ENCODE measurements around the gene SCRG1. TPM values are rescaled to one million over a fixed set of nuclear protein-coding genes. Genes with fewer than 3 reads are reported as not detected.

The SCRG1 gene
- total and polyA plus RNA-seq, 2 donors (not counting 3 experiments of a cell fraction or from before 2014, with no cell fraction given), result not detected

DNA sequence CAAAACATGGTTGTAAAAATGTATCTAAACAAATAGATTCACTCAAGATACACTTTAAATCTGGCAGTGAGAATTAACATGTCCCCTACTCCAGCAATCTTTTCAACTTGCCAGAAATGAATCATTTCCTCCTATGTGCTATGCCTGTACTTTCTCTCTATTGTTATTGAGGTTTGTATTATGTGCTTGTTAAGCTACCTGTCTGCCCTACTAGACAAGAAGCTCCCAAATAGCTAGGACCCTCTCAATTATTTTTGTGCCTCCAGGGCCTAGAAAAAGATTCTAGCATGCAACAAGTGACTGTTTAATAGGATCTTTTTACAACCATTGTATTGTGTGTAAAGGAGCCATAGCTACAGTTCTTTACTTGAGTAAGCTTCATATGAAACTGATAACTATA, 31.6 kb downstream of the SCRG1 start:
- POLR2A ChIA-PET, result interaction anchor here (6.1 kb wide), 1 partner anchor 33 kb away, joined by 127 read pairs; the partner anchor contains the start of gene HMGB2
- Histone ChIP-seq H3K79me2 (ENCODE audit: control insufficient read depth, insufficient read depth, low read length) (peaks cover 10% of the 10 kb centered on the region), H3K36me3 (ENCODE audit: control insufficient read depth in 2 of 2, extremely low read depth in 1 of 2, insufficient read depth in 2 of 2, low read length in 2 of 2) (no peaks in the 10 kb centered on the region), H3K27ac (ENCODE audit: insufficient read depth, low read depth, low read length) (peak overlapping the region; percentile 59), H3K4me1 (ENCODE audit: control insufficient read depth, extremely low read depth, insufficient read depth, low read length) (peaks cover 19% of the 10 kb centered on the region), H3K4me2 (ENCODE audit: insufficient read depth, low read length) (peak overlapping the region; percentile 83), H3K4me3 (replicated peaks in 1 of 3; ENCODE audit: insufficient read depth in 1 of 3, low read depth in 1 of 3, low read length in 3 of 3) (peak overlapping the region in 1 of 3 experiments; percentile 15), H4K20me1 (replicated peaks; ENCODE audit: control insufficient read depth, extremely low read depth, insufficient read depth, low read length) (no peaks in the 10 kb centered on the region), H2AFZ (ENCODE audit: low read depth, low read length) (peak overlapping the region; percentile 17), H3K27me3 (ENCODE audit: control insufficient read depth in 2 of 2, insufficient read depth in 2 of 2, low read length in 2 of 2) (no peaks in the 10 kb centered on the region), H3K9me1 (replicated peaks; ENCODE audit: control insufficient read depth, extremely low read depth, insufficient read depth, low read length) (no peaks in the 10 kb centered on the region), H3K9me3 (replicated peaks; ENCODE audit: control insufficient read depth, insufficient read depth, low read length) (no peaks in the 10 kb centered on the region), H3K9ac (replicated peaks; ENCODE audit: extremely low read depth, insufficient read depth, low read length) (peak overlapping the region; percentile 36)
- FAIRE-seq, result peak; percentile 91
- no TSS peak for BruUV-seq (replicated peaks)
- DNase-seq (ENCODE audit: low read depth, low spot score), result peak; percentile 84
- TF ChIP-seq POLR2AphosphoS5 (IDR thresholded peaks at IDR 0.05; ENCODE audit: insufficient read depth, low read depth, low read length) (no peak), JUN (IDR thresholded peaks at IDR 0.05; ENCODE audit: borderline replicate concordance, insufficient read depth, insufficient read length, low read depth) (peak; percentile 80), MYC (IDR thresholded peaks at IDR 0.05; ENCODE audit: low read depth, low read length) (no peak), MAX (IDR thresholded peaks at IDR 0.05; ENCODE audit: insufficient read depth, insufficient read length) (no peak), FOS (IDR thresholded peaks at IDR 0.05; ENCODE audit: borderline replicate concordance, insufficient read depth, low read length) (peak; percentile 69)
- dilution Hi-C loops (cut with MboI; ENCODE audit: extremely low pct_ligation_motif_present, low sequenced_read_pairs), result no loop called here
- intact Hi-C loops (cut with micrococcal nuclease), result no loop called here
- CTCF ChIA-PET, result interaction anchor here (0.8 to 1.5 kb wide), 9 partner anchors 8 to 353 kb away, joined by 3 to 12 read pairs (median 4); no protein-coding TSS in a partner anchor

DNA sequence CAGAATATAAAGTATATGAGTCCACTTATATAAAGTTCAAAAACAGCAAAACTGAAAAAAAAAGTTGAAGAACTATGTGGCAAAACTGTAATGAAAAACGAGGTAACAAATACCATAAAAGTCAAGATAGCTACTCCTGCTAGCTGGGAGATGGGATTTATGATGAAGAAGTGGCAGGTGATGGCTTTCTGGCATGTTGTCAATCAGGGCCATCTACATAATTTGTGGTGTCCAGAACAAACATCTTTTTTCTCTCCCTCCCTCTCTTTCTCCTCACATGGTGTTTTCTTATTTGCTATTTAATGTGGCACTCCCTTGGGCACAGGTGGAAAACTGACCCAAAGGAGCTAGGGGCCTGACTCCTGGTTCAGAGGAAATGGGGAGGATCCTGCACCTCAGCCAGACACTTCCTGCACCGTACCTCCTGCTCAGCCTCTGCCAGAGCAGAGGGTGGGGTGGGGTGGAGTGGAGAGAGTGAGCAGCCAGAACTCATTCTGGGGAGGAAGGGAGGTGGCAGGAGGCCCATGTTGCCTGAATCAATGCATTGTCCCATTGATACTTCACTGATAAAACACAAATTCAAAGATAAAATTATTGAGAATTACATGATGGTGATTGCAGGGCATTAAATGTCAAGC, 33.4 kb downstream of the SCRG1 start:
- TF ChIP-seq MYC (IDR thresholded peaks at IDR 0.05; ENCODE audit: low read depth, low read length), result no peak
- TF ChIP-seq, protein P1, sequence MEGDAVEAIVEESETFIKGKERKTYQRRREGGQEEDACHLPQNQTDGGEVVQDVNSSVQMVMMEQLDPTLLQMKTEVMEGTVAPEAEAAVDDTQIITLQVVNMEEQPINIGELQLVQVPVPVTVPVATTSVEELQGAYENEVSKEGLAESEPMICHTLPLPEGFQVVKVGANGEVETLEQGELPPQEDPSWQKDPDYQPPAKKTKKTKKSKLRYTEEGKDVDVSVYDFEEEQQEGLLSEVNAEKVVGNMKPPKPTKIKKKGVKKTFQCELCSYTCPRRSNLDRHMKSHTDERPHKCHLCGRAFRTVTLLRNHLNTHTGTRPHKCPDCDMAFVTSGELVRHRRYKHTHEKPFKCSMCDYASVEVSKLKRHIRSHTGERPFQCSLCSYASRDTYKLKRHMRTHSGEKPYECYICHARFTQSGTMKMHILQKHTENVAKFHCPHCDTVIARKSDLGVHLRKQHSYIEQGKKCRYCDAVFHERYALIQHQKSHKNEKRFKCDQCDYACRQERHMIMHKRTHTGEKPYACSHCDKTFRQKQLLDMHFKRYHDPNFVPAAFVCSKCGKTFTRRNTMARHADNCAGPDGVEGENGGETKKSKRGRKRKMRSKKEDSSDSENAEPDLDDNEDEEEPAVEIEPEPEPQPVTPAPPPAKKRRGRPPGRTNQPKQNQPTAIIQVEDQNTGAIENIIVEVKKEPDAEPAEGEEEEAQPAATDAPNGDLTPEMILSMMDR (IDR thresholded peaks at IDR 0.05; ENCODE audit: extremely low read depth in 1 of 2, insufficient read depth in 1 of 2, low read depth in 1 of 2, low read length in 2 of 2), result no peak
- TF ChIP-seq GATA2 (IDR thresholded peaks at IDR 0.05; ENCODE audit: insufficient read depth, insufficient read length, low read depth, low read length), result no peak
- TF ChIP-seq FOS (IDR thresholded peaks at IDR 0.05; ENCODE audit: borderline replicate concordance, insufficient read depth, low read length), result no peak
- TF ChIP-seq MAX (IDR thresholded peaks at IDR 0.05; ENCODE audit: insufficient read depth, insufficient read length), result no peak
- no peak for TF ChIP-seq POLR2A (IDR thresholded peaks at IDR 0.05; ENCODE audit: low read depth, low read length)
- TF ChIP-seq POLR2AphosphoS5 (IDR thresholded peaks at IDR 0.05; ENCODE audit: insufficient read depth, low read depth, low read length), result no peak
- TF ChIP-seq EZH2 (IDR thresholded peaks at IDR 0.05; ENCODE audit: borderline replicate concordance, low read depth, low read length, severe bottlenecking), result no peak
- TF ChIP-seq JUN (IDR thresholded peaks at IDR 0.05; ENCODE audit: borderline replicate concordance, insufficient read depth, insufficient read length, low read depth), result no peak
- Histone ChIP-seq H3K4me1 (ENCODE audit: control insufficient read depth, extremely low read depth, insufficient read depth, low read length) (peaks cover 19% of the 10 kb centered on the region), H4K20me1 (replicated peaks; ENCODE audit: control insufficient read depth, extremely low read depth, insufficient read depth, low read length) (no peaks in the 10 kb centered on the region), H3K9ac (replicated peaks; ENCODE audit: extremely low read depth, insufficient read depth, low read length) (no peak overlapping the region), H2AFZ (ENCODE audit: low read depth, low read length) (no peak overlapping the region), H3K36me3 (ENCODE audit: control insufficient read depth in 2 of 2, extremely low read depth in 1 of 2, insufficient read depth in 2 of 2, low read length in 2 of 2) (no peaks in the 10 kb centered on the region), H3K4me3 (replicated peaks in 1 of 3; ENCODE audit: insufficient read depth in 1 of 3, low read depth in 1 of 3, low read length in 3 of 3) (no peak overlapping the region), H3K4me2 (ENCODE audit: insufficient read depth, low read length) (no peak overlapping the region), H3K9me1 (replicated peaks; ENCODE audit: control insufficient read depth, extremely low read depth, insufficient read depth, low read length) (no peaks in the 10 kb centered on the region), H3K79me2 (ENCODE audit: control insufficient read depth, insufficient read depth, low read length) (no peaks in the 10 kb centered on the region), H3K27ac (ENCODE audit: insufficient read depth, low read depth, low read length) (no peak overlapping the region), H3K27me3 (ENCODE audit: control insufficient read depth in 2 of 2, insufficient read depth in 2 of 2, low read length in 2 of 2) (no peaks in the 10 kb centered on the region), H3K9me3 (replicated peaks; ENCODE audit: control insufficient read depth, insufficient read depth, low read length) (no peaks in the 10 kb centered on the region)
- ChIA-PET CTCF (interaction anchor here (1.1 kb wide), 1 partner anchor 47 kb away, joined by 3 read pairs; no protein-coding TSS in a partner anchor), POLR2A (interaction anchor here (1.2 kb wide), 1 partner anchor 31 kb away, joined by 5 read pairs; the partner anchor contains the start of gene HMGB2)
- DNase-seq (ENCODE audit: low read depth, low spot score) (no peak), FAIRE-seq (no peak)
- no TSS peak for BruUV-seq (replicated peaks)
- dilution Hi-C loops (cut with MboI; ENCODE audit: extremely low pct_ligation_motif_present, low sequenced_read_pairs), result no loop called here
- intact Hi-C loops (cut with micrococcal nuclease), result no loop called here

Data from endothelial cell of umbilical vein (primary cell).